HEK293 (cell line): Measurements from ENCODE around the gene RNF224.

Source experiments
- BCL11A ChIP-seq: fragments of 450-650 bp; formaldehyde crosslinking; IDR thresholded peaks from 2 replicates; pipeline ENCODE4 v1.5.1; 2016; ENCODE audit warnings: low read depth, missing biosample characterization, missing genetic modification characterization
- GLIS1 ChIP-seq: fragments of 450-650 bp; formaldehyde crosslinking; IDR thresholded peaks from 2 replicates; pipeline ENCODE4 v1.5.1; 2016; ENCODE audit warnings: missing biosample characterization, missing genetic modification characterization
- GLIS2 ChIP-seq: fragments of 450-650 bp; formaldehyde crosslinking; IDR thresholded peaks from 2 replicates; pipeline ENCODE4 v1.5.1; 2016; ENCODE audit warnings: missing biosample characterization, missing genetic modification characterization
- HOXC10 ChIP-seq: sonication (generic); formaldehyde crosslinking; IDR thresholded peaks from 2 replicates; pipeline ENCODE4 v1.8.1; 2023; ENCODE audit warnings: mild to moderate bottlenecking, missing genetic modification reagents
- KLF9 ChIP-seq: fragments of 450-650 bp; formaldehyde crosslinking; IDR thresholded peaks from 2 replicates; pipeline ENCODE4 v1.5.1; 2016; ENCODE audit warnings: missing biosample characterization, missing genetic modification characterization, low read depth
- MYNN ChIP-seq: fragments of 450-650 bp; formaldehyde crosslinking; IDR thresholded peaks from 2 replicates; pipeline ENCODE4 v1.5.1; 2016; ENCODE audit warnings: missing biosample characterization, missing genetic modification characterization, borderline replicate concordance
- SP3 ChIP-seq: fragments of 450-650 bp; formaldehyde crosslinking; IDR thresholded peaks from 2 replicates; pipeline ENCODE4 v1.5.1; 2016; ENCODE audit warnings: missing biosample characterization, missing genetic modification characterization
- YY1 ChIP-seq: fragments of 450-650 bp; formaldehyde crosslinking; IDR thresholded peaks from 2 replicates; pipeline ENCODE4 v1.5.1; 2018; ENCODE audit warnings: missing biosample characterization, missing genetic modification characterization
- YY2 ChIP-seq: fragments of 450-650 bp; formaldehyde crosslinking; IDR thresholded peaks from 2 replicates; pipeline ENCODE4 v1.5.1; 2016; ENCODE audit warnings: missing biosample characterization, missing genetic modification characterization
- ZBTB7A ChIP-seq: fragments of 450-650 bp; formaldehyde crosslinking; IDR thresholded peaks from 2 replicates; pipeline ENCODE4 v1.5.1; 2016; ENCODE audit warnings: low read depth, missing biosample characterization, missing genetic modification characterization
- ZNF132 ChIP-seq: fragments of 450-650 bp; formaldehyde crosslinking; IDR thresholded peaks from 2 replicates; pipeline ENCODE4 v1.5.1; 2017; ENCODE audit warnings: missing biosample characterization, missing genetic modification characterization, borderline replicate concordance
- ZNF146 ChIP-seq: fragments of 450-650 bp; formaldehyde crosslinking; IDR thresholded peaks from 2 replicates; pipeline ENCODE4 v1.5.1; 2016; ENCODE audit warnings: missing biosample characterization, missing genetic modification characterization
- ZNF155 ChIP-seq: fragments of 450-650 bp; formaldehyde crosslinking; IDR thresholded peaks from 2 replicates; pipeline ENCODE4 v1.5.1; 2016; ENCODE audit warnings: missing biosample characterization, missing genetic modification characterization
- ZNF2 ChIP-seq: fragments of 450-650 bp; formaldehyde crosslinking; IDR thresholded peaks from 2 replicates; pipeline ENCODE4 v1.5.1; 2016; ENCODE audit warnings: missing biosample characterization, missing genetic modification characterization
- ZNF23 ChIP-seq: fragments of 450-650 bp; formaldehyde crosslinking; IDR thresholded peaks from 2 replicates; pipeline ENCODE4 v1.5.1; 2016; ENCODE audit warnings: missing biosample characterization, missing genetic modification characterization, borderline replicate concordance
- ZNF302 ChIP-seq: fragments of 450-650 bp; formaldehyde crosslinking; IDR thresholded peaks from 2 replicates; pipeline ENCODE4 v1.5.1; 2016; ENCODE audit warnings: missing biosample characterization, missing genetic modification characterization, low read depth
- ZNF391 ChIP-seq: fragments of 450-650 bp; formaldehyde crosslinking; IDR thresholded peaks from 2 replicates; pipeline ENCODE4 v1.5.1; 2016; ENCODE audit warnings: low read depth, missing biosample characterization, missing genetic modification characterization, borderline replicate concordance
- ZNF404 ChIP-seq: fragments of 450-650 bp; formaldehyde crosslinking; IDR thresholded peaks from 2 replicates; pipeline ENCODE4 v1.5.1; 2017; ENCODE audit warnings: missing biosample characterization, missing genetic modification characterization
- ZNF529 ChIP-seq: fragments of 450-650 bp; formaldehyde crosslinking; IDR thresholded peaks from 2 replicates; pipeline ENCODE4 v1.5.1; 2017; ENCODE audit warnings: missing genetic modification characterization, missing biosample characterization; ENCODE audit not compliant: insufficient replicate concordance
- ZNF548 ChIP-seq: fragments of 450-650 bp; formaldehyde crosslinking; IDR thresholded peaks from 2 replicates; pipeline ENCODE4 v1.5.1; 2016; ENCODE audit warnings: missing biosample characterization, missing genetic modification characterization
- ZNF555 ChIP-seq: fragments of 450-650 bp; formaldehyde crosslinking; conservative IDR thresholded peaks from 2 replicates; pipeline ENCODE4 v1.5.1; 2017; ENCODE audit warnings: missing biosample characterization, mild to moderate bottlenecking, missing genetic modification characterization, inconsistent platforms
- ZNF558 ChIP-seq: fragments of 450-650 bp; formaldehyde crosslinking; IDR thresholded peaks from 2 replicates; pipeline ENCODE4 v1.5.1; 2016; ENCODE audit warnings: missing biosample characterization, missing genetic modification characterization
- ZNF596 ChIP-seq: fragments of 450-650 bp; IDR thresholded peaks from 2 replicates; pipeline ENCODE4 v1.5.0; 2018; ENCODE audit warnings: missing biosample characterization, mild to moderate bottlenecking, missing genetic modification characterization, moderate library complexity
- ZNF610 ChIP-seq: fragments of 450-650 bp; formaldehyde crosslinking; IDR thresholded peaks from 2 replicates; pipeline ENCODE4 v1.5.1; 2016; ENCODE audit warnings: missing biosample characterization, missing genetic modification characterization, borderline replicate concordance
- ZNF629 ChIP-seq: fragments of 450-650 bp; formaldehyde crosslinking; IDR thresholded peaks from 2 replicates; pipeline ENCODE4 v1.5.1; 2017; ENCODE audit warnings: missing biosample characterization, missing genetic modification characterization
- ZNF660 ChIP-seq: fragments of 450-650 bp; IDR thresholded peaks from 2 replicates; pipeline ENCODE4 v1.5.1; 2018; ENCODE audit warnings: missing biosample characterization, mild to moderate bottlenecking, missing genetic modification characterization
- ZNF791 ChIP-seq: fragments of 450-650 bp; formaldehyde crosslinking; IDR thresholded peaks from 2 replicates; pipeline ENCODE4 v1.5.1; 2016; ENCODE audit warnings: missing biosample characterization, missing genetic modification characterization
- TF ChIP-seq, protein P1 (sequence below): fragments of 450-650 bp; formaldehyde crosslinking; IDR thresholded peaks from 2 replicates; pipeline ENCODE4 v1.5.1; 2016; ENCODE audit warnings: missing biosample characterization, missing genetic modification characterization
- TF ChIP-seq, protein P2 (sequence below): fragments of 450-650 bp; formaldehyde crosslinking; IDR thresholded peaks from 2 replicates; pipeline ENCODE4 v1.5.1; 2017; ENCODE audit warnings: missing biosample characterization, missing genetic modification characterization
- TF ChIP-seq, protein P3 (sequence below): fragments of 450-650 bp; formaldehyde crosslinking; IDR thresholded peaks from 2 replicates; pipeline ENCODE4 v1.5.1; 2016; ENCODE audit warnings: missing biosample characterization, missing genetic modification characterization
- TF ChIP-seq, protein P4 (sequence below): fragments of 450-650 bp; formaldehyde crosslinking; IDR thresholded peaks from 2 replicates; pipeline ENCODE4; 2016; ENCODE audit warnings: missing biosample characterization, missing genetic modification characterization
- TF ChIP-seq, protein P5 (sequence below): fragments of 450-650 bp; formaldehyde crosslinking; IDR thresholded peaks from 2 replicates; pipeline ENCODE4 v1.5.1; 2016; ENCODE audit warnings: missing biosample characterization, missing genetic modification characterization

RNF224 gene

DNA sequence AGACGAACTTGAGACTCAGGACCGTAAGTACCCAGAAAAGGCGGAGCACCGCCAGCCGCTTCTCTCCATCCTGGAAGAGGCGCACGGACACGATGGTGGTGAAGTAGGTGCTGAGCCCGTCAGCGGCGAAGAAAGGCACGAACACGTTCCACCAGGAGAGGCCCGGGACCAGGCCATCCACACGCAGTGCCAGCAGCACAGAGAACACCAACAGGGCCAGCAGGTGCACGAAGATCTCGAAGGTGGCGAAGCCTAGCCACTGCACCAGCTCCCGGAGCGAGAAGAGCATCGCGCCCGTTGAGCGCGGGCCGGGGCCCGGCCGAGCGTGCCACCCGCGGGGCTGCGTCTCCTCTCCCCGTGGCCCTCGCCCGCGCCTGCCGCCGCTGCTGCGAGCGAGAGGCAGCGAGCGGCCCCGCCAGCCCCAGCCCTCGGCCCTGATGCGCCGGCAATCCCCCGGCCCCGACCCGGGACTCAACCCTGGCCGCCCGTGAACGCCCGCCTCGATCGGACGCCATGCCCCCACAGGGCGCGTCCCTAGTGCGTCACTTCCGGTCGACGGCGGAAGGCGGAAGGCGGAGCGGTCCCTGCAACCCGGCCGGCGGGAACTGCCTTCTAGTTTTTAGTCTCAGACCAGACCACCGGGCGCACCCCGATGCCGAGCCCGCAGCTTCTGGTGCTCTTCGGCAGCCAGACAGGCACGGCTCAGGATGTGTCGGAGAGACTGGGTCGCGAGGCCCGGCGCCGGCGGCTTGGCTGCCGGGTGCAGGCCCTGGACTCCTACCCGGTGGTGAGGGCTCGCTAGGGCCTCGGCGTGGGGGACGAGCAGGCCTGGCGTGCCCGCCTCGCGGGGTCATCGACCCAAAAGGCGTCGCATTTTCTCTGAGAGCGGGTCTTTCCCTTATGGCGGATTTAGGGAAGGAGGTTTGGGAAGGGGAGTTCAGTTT is 21.9 kb upstream of the RNF224 start, which contains the start of the genes NDOR1 and TMEM203 (continued):
- TF ChIP-seq GLIS2 (tag by site-specific recombination) (peak; percentile 58), ZNF596 (tag by site-specific recombination) (peak; percentile 42; the same call in 1 of the 2 replicates), ZNF23 (tag by site-specific recombination) (no peak), ZNF404 (no peak), ZNF302 (tag by site-specific recombination) (no peak), ZNF391 (no peak), ZNF555 (tag by site-specific recombination) (no peak), YY1 (peak; percentile 90), ZNF610 (tag by site-specific recombination) (0 out of 2 replicates have a peak, but pooled peaks have one; percentile 49), GLIS1 (tag by site-specific recombination) (peak; percentile 53; the same call in 1 of the 2 replicates), ZNF558 (no peak), BCL11A (tag by site-specific recombination) (no peak), ZNF155 (tag by site-specific recombination) (no peak), MYNN (tag by site-specific recombination) (no peak), KLF9 (tag by site-specific recombination) (0 out of 2 replicates have a peak, but pooled peaks have one; percentile 18), ZNF548 (no peak), ZNF146 (no peak), ZNF529 (tag by site-specific recombination) (no peak), ZNF660 (peak; percentile 74), ZNF2 (tag by site-specific recombination) (peak; percentile 66; the same call in 1 of the 2 replicates), YY2 (tag by site-specific recombination) (peak; percentile 82), ZBTB7A (no peak), ZNF629 (tag by site-specific recombination) (no peak), HOXC10 (CRISPR knock-in tag) (0 out of 2 replicates have a peak, but pooled peaks have one; percentile 53), ZNF132 (tag by site-specific recombination) (no peak), ZNF791 (tag by site-specific recombination) (no peak), SP3 (tag by site-specific recombination) (peak; percentile 75)
- TF ChIP-seq, protein P1, sequence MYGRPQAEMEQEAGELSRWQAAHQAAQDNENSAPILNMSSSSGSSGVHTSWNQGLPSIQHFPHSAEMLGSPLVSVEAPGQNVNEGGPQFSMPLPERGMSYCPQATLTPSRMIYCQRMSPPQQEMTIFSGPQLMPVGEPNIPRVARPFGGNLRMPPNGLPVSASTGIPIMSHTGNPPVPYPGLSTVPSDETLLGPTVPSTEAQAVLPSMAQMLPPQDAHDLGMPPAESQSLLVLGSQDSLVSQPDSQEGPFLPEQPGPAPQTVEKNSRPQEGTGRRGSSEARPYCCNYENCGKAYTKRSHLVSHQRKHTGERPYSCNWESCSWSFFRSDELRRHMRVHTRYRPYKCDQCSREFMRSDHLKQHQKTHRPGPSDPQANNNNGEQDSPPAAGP, result no peak
- TF ChIP-seq, protein P2, sequence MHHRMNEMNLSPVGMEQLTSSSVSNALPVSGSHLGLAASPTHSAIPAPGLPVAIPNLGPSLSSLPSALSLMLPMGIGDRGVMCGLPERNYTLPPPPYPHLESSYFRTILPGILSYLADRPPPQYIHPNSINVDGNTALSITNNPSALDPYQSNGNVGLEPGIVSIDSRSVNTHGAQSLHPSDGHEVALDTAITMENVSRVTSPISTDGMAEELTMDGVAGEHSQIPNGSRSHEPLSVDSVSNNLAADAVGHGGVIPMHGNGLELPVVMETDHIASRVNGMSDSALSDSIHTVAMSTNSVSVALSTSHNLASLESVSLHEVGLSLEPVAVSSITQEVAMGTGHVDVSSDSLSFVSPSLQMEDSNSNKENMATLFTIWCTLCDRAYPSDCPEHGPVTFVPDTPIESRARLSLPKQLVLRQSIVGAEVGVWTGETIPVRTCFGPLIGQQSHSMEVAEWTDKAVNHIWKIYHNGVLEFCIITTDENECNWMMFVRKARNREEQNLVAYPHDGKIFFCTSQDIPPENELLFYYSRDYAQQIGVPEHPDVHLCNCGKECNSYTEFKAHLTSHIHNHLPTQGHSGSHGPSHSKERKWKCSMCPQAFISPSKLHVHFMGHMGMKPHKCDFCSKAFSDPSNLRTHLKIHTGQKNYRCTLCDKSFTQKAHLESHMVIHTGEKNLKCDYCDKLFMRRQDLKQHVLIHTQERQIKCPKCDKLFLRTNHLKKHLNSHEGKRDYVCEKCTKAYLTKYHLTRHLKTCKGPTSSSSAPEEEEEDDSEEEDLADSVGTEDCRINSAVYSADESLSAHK (tag by site-specific recombination), result no peak
- TF ChIP-seq, protein P3, sequence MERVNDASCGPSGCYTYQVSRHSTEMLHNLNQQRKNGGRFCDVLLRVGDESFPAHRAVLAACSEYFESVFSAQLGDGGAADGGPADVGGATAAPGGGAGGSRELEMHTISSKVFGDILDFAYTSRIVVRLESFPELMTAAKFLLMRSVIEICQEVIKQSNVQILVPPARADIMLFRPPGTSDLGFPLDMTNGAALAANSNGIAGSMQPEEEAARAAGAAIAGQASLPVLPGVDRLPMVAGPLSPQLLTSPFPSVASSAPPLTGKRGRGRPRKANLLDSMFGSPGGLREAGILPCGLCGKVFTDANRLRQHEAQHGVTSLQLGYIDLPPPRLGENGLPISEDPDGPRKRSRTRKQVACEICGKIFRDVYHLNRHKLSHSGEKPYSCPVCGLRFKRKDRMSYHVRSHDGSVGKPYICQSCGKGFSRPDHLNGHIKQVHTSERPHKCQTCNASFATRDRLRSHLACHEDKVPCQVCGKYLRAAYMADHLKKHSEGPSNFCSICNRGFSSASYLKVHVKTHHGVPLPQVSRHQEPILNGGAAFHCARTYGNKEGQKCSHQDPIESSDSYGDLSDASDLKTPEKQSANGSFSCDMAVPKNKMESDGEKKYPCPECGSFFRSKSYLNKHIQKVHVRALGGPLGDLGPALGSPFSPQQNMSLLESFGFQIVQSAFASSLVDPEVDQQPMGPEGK (tag by site-specific recombination), result peak; percentile 53; the same call in 1 of the 2 replicates
- TF ChIP-seq, protein P4, sequence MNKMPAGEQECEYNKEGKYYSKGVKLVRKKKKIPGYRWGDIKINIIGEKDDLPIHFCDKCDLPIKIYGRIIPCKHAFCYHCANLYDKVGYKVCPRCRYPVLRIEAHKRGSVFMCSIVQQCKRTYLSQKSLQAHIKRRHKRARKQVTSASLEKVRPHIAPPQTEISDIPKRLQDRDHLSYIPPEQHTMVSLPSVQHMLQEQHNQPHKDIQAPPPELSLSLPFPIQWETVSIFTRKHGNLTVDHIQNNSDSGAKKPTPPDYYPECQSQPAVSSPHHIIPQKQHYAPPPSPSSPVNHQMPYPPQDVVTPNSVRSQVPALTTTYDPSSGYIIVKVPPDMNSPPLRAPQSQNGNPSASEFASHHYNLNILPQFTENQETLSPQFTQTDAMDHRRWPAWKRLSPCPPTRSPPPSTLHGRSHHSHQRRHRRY (tag by site-specific recombination), result no peak
- TF ChIP-seq, protein P5, sequence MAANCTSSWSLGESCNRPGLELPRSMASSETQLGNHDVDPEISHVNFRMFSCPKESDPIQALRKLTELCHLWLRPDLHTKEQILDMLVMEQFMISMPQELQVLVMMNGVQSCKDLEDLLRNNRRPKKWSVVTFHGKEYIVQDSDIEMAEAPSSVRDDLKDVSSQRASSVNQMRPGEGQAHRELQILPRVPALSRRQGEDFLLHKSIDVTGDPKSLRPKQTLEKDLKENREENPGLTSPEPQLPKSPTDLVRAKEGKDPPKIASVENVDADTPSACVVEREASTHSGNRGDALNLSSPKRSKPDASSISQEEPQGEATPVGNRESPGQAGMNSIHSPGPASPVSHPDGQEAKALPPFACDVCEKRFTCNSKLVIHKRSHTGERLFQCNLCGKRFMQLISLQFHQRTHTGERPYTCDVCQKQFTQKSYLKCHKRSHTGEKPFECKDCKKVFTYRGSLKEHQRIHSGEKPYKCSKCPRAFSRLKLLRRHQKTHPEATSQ (tag by site-specific recombination), result no peak
